HCT116 (cell line): Measurements from ENCODE around the gene IQGAP2. TPM values are rescaled to one million over a fixed set of nuclear protein-coding genes. Genes with fewer than 3 reads are reported as not detected.

Source experiments
- ATAC-seq: fragments of 200-7000 bp; cut with Tn5 transposase; 2 replicates; pipeline ENCODE4 v1.9.1; 2020; ENCODE audit warnings: mild to moderate bottlenecking, moderate library complexity
- BruUV-seq: library from RNA; stranded (reverse); fragments of 400-500 nt; replicated peaks from 2 replicates; lab custom pipeline; 2021; lab: Mats Ljungman, UMichigan
- CTCF ChIA-PET: fragments of 300-600 bp; sonication (Branson Sonifier 250); formaldehyde crosslinking; loops from one replicate; lab custom pipeline; 2021; ENCODE audit warnings: antibody characterized with exemption; lab: Charles Lee
- POLR2A ChIA-PET: fragments of 300-600, 350-600 bp; sonication (Branson Sonifier 250); formaldehyde crosslinking; loops from one replicate; lab custom pipeline; 2021; ENCODE audit warnings: antibody characterized with exemption; lab: Charles Lee
- RAD21 ChIA-PET, 2 experiments: fragments of 300-600 bp; sonication (Branson Sonifier 250); formaldehyde crosslinking; loops; one replicate each; lab custom pipeline; 2023; ENCODE audit warnings: low total read pairs in 2 of 2; ENCODE audit not compliant: uncharacterized antibody in 2 of 2, unreplicated experiment in 2 of 2, low non-redundant PET in 1 of 2; lab: Charles Lee
- DNase-seq: peaks from one replicate; pipeline ENCODE4 v3.0.0-alpha.2; 2010; ENCODE audit warnings: low read depth, low spot score
- H2AFZ ChIP-seq: fragments of 200-600 bp; shearing (Covaris generic), sonication (generic); 2 replicates; pipeline ENCODE4 v1.6.1; 2017; ENCODE audit warnings: low read depth, mixed run types, mixed read lengths, antibody characterized with exemption, low read length; ENCODE audit not compliant: poor library complexity, severe bottlenecking
- H3K27ac ChIP-seq: 2 replicates; pipeline ENCODE4 v1.5.1; 2012; ENCODE audit warnings: low read depth, low read length
- H3K27me3 ChIP-seq: fragments of 200-600 bp; sonication (generic); 2 replicates; pipeline ENCODE4 v1.6.1; 2016; ENCODE audit warnings: mixed run types, low read length, mixed read lengths; ENCODE audit not compliant: insufficient read depth
- H3K36me3 ChIP-seq, 2 experiments: fragments of 200-500 bp in 1 of 2; fragments of 200-600 bp in 1 of 2; sonication (Bioruptor generic) in 1 of 2; sonication (generic) in 1 of 2; 2 replicates each; pipeline versions ENCODE4 v1.5.1 to v1.6.1; 2014 to 2016; ENCODE audit warnings: low read length in 2 of 2, inconsistent platforms in 1 of 2, mixed read lengths in 1 of 2, mixed run types in 1 of 2; ENCODE audit not compliant: insufficient read depth in 2 of 2, control insufficient read depth in 1 of 2
- H3K4me1 ChIP-seq, 2 experiments: fragments of 200-600 bp in 1 of 2; sonication (generic) in 1 of 2; 2 replicates each; pipeline versions ENCODE4 v1.5.1 to v1.6.1; 2012 to 2017; ENCODE audit warnings: low read length in 2 of 2, inconsistent platforms in 1 of 2, mild to moderate bottlenecking in 1 of 2, mixed read lengths in 1 of 2, mixed run types in 1 of 2, moderate library complexity in 1 of 2; ENCODE audit not compliant: insufficient read depth in 2 of 2, control insufficient read depth in 1 of 2
- H3K4me2 ChIP-seq: fragments of 200-600 bp; sonication (generic); 2 replicates; pipeline ENCODE4 v1.6.1; 2017; ENCODE audit warnings: mixed run types, low read length, mixed read lengths
- H3K4me3 ChIP-seq, 2 experiments: fragments of 200-600 bp in 1 of 2; sonication (generic) in 1 of 2; replicated peaks in 1 of 2; 2 replicates each; pipeline ENCODE4 v1.5.1; 2011 to 2016; ENCODE audit warnings: low read length in 2 of 2, control low read depth in 1 of 2, low read depth in 1 of 2, mild to moderate bottlenecking in 1 of 2, mixed read lengths in 1 of 2, mixed run types in 1 of 2
- H3K79me2 ChIP-seq: fragments of 200-600 bp; sonication (generic); 2 replicates; pipeline ENCODE4 v1.6.1; 2017; ENCODE audit warnings: mild to moderate bottlenecking, mixed run types, low read length, moderate library complexity, mixed read lengths; ENCODE audit not compliant: insufficient read depth
- H3K9ac ChIP-seq: fragments of 200-600 bp; sonication (generic); 2 replicates; pipeline ENCODE4 v1.6.1; 2016; ENCODE audit warnings: low read length, mixed read lengths
- H3K9me2 ChIP-seq: fragments of 200-600 bp; sonication (generic), shearing (Covaris generic); 2 replicates; pipeline ENCODE4 v1.6.1; 2017; ENCODE audit warnings: mixed run types, mild to moderate bottlenecking, moderate library complexity; ENCODE audit not compliant: insufficient read depth
- H3K9me3 ChIP-seq, 2 experiments: fragments of 200-500 bp in 1 of 2; fragments of 200-600 bp in 1 of 2; sonication (Bioruptor generic) in 1 of 2; sonication (generic) in 1 of 2; 2 replicates each; pipeline ENCODE4 v1.6.1; 2014 to 2017; ENCODE audit warnings: low read length in 2 of 2, mixed read lengths in 2 of 2, inconsistent platforms in 1 of 2, low read depth in 1 of 2, mild to moderate bottlenecking in 1 of 2, mixed run types in 1 of 2, moderate library complexity in 1 of 2; ENCODE audit not compliant: control insufficient read depth in 1 of 2, insufficient read depth in 1 of 2
- H4K20me1 ChIP-seq: fragments of 200-600 bp; sonication (generic), shearing (Covaris generic); 2 replicates; pipeline ENCODE4 v1.6.1; 2017; ENCODE audit warnings: mixed run types, mild to moderate bottlenecking, moderate library complexity; ENCODE audit not compliant: insufficient read depth
- CBX3 ChIP-seq: IDR thresholded peaks from 2 replicates; pipeline ENCODE4 v1.6.1; 2012; ENCODE audit warnings: low read depth
- EGR1 ChIP-seq: IDR thresholded peaks from 2 replicates; pipeline ENCODE4 v1.6.1; 2012; ENCODE audit warnings: low read depth
- ELF1 ChIP-seq: IDR thresholded peaks from 2 replicates; pipeline ENCODE4 v1.6.1; 2012; ENCODE audit warnings: low read depth, borderline replicate concordance
- EZH2phosphoT487 ChIP-seq: fragments of 200-600 bp; IDR thresholded peaks from 2 replicates; pipeline ENCODE4 v1.6.1; 2018; ENCODE audit warnings: antibody characterized with exemption, borderline replicate concordance
- FOSL1 ChIP-seq: IDR thresholded peaks from 2 replicates; pipeline ENCODE4 v1.6.1; 2012; ENCODE audit warnings: low read depth
- MAX ChIP-seq: IDR thresholded peaks from 2 replicates; pipeline ENCODE4 v1.6.1; 2012
- POLR2A ChIP-seq: IDR thresholded peaks from 2 replicates; pipeline ENCODE4 v1.7.0; 2011; ENCODE audit warnings: borderline replicate concordance; ENCODE audit not compliant: insufficient read depth, insufficient read length; ENCODE audit errors: extremely low read depth
- POLR2AphosphoS5 ChIP-seq: IDR thresholded peaks from 2 replicates; pipeline ENCODE4 v1.6.1; 2011; ENCODE audit warnings: mild to moderate bottlenecking, low read depth, low read length, moderate library complexity
- SIN3A ChIP-seq: IDR thresholded peaks from 2 replicates; pipeline ENCODE4 v1.6.1; 2012; ENCODE audit warnings: low read depth
- SP1 ChIP-seq: IDR thresholded peaks from 2 replicates; pipeline ENCODE4 v1.6.1; 2012; ENCODE audit warnings: low read depth
- SRF ChIP-seq: IDR thresholded peaks from 2 replicates; pipeline ENCODE4 v1.6.1; 2012; ENCODE audit warnings: low read depth
- TCF7L2 ChIP-seq: IDR thresholded peaks from 2 replicates; pipeline ENCODE4 v1.7.0; 2011; ENCODE audit warnings: borderline replicate concordance, inconsistent platforms; ENCODE audit not compliant: insufficient read depth, insufficient read length; ENCODE audit errors: extremely low read depth
- YY1 ChIP-seq: IDR thresholded peaks from 2 replicates; pipeline ENCODE4 v1.6.1; 2011; ENCODE audit warnings: low read length, low read depth, moderate library complexity, mild to moderate bottlenecking; ENCODE audit not compliant: insufficient replicate concordance; ENCODE audit errors: extremely low read depth
- ZBTB33 ChIP-seq: IDR thresholded peaks from 2 replicates; pipeline ENCODE4 v1.6.1; 2011; ENCODE audit warnings: mild to moderate bottlenecking, low read length, moderate library complexity; ENCODE audit not compliant: insufficient replicate concordance; ENCODE audit errors: extremely low read depth
- ZFX ChIP-seq: fragments of 450-650 bp; IDR thresholded peaks from 2 replicates; pipeline ENCODE4 v1.6.1; 2017
- ZNF274 ChIP-seq: fragments of 200-500 bp; sonication (Bioruptor generic); IDR thresholded peaks from 2 replicates; pipeline ENCODE4 v1.6.1; 2014; ENCODE audit warnings: mild to moderate bottlenecking, low read depth, low read length, inconsistent platforms
- intact Hi-C: fragments of 100-400 bp; cut with micrococcal nuclease; formaldehyde crosslinking; loops from 2 replicates; pipeline ENCODE4 v1.10.0; 2022
- total RNA-seq: library from RNA; stranded (reverse); gene quantifications from one replicate; pipeline ENCODE4 v1.2.1, GENCODE V29; 2021; ENCODE audit not compliant: unreplicated experiment
- TF ChIP-seq, protein P1 (sequence below): IDR thresholded peaks from 2 replicates; pipeline ENCODE4 v1.6.1; 2012; ENCODE audit warnings: low read depth
- TF ChIP-seq, protein P2 (sequence below), 3 experiments: fragments of 200-600 bp in 1 of 3; sonication (generic) in 1 of 3; IDR thresholded peaks in 2 of 3; conservative IDR thresholded peaks in 1 of 3; 2 replicates each; pipeline ENCODE4 v1.5.1; 2012 to 2017; ENCODE audit warnings: low read depth in 2 of 3, low read length in 2 of 3, antibody characterized with exemption in 1 of 3, borderline replicate concordance in 1 of 3, control low read depth in 1 of 3, mild to moderate bottlenecking in 1 of 3, mixed read lengths in 1 of 3, mixed run types in 1 of 3, moderate library complexity in 1 of 3; ENCODE audit not compliant: insufficient read depth in 1 of 3

Gene IQGAP2
- total RNA-seq, 1 experiment from 2014 or later = 2.0 TPM

DNA sequence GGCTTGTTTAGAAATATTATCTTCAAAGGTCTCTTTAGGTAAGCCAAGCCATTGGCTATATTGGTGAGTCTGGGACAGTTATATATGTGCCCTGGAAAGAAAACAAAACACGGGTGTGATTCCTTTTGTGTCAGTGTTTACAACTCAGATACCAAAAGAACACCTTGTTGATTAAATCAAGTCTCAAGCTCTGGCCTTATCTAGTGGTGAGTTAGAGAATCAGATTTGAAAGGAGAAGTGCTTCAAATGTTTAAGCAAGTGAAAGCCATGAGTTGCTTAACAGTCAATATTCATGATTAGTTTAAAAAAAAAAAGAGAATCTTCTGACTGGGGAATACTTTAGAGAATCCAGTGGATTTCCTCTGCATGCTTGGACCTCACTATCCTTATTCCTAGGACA is 68.3 kb downstream of the IQGAP2 start:
- POLR2A ChIA-PET = no interaction called here
- peaks cover 0 to 2% of the 10 kb centered on the region in 2 experiments; a peak in 1 of 4 replicates for H3K4me1 ChIP-seq
- CTCF ChIA-PET = no interaction called here

More for the DNA sequence above, 68.3 kb downstream of the IQGAP2 start:
- H3K9me3 ChIP-seq = no peaks in the 10 kb centered on the region
- no peak for TF ChIP-seq ZFX
- TF ChIP-seq MAX = no peak
- no peak for TF ChIP-seq CBX3
- TF ChIP-seq, protein P1, sequence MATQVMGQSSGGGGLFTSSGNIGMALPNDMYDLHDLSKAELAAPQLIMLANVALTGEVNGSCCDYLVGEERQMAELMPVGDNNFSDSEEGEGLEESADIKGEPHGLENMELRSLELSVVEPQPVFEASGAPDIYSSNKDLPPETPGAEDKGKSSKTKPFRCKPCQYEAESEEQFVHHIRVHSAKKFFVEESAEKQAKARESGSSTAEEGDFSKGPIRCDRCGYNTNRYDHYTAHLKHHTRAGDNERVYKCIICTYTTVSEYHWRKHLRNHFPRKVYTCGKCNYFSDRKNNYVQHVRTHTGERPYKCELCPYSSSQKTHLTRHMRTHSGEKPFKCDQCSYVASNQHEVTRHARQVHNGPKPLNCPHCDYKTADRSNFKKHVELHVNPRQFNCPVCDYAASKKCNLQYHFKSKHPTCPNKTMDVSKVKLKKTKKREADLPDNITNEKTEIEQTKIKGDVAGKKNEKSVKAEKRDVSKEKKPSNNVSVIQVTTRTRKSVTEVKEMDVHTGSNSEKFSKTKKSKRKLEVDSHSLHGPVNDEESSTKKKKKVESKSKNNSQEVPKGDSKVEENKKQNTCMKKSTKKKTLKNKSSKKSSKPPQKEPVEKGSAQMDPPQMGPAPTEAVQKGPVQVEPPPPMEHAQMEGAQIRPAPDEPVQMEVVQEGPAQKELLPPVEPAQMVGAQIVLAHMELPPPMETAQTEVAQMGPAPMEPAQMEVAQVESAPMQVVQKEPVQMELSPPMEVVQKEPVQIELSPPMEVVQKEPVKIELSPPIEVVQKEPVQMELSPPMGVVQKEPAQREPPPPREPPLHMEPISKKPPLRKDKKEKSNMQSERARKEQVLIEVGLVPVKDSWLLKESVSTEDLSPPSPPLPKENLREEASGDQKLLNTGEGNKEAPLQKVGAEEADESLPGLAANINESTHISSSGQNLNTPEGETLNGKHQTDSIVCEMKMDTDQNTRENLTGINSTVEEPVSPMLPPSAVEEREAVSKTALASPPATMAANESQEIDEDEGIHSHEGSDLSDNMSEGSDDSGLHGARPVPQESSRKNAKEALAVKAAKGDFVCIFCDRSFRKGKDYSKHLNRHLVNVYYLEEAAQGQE = no peak
- no peak for TF ChIP-seq SIN3A
- no peak for TF ChIP-seq FOSL1
- TF ChIP-seq POLR2A = no peak
- TF ChIP-seq ZNF274 = no peak
- TF ChIP-seq SP1 = no peak
- TF ChIP-seq ELF1 = no peak
- TF ChIP-seq EGR1 = no peak
- TF ChIP-seq SRF = no peak
- no peak for TF ChIP-seq ZBTB33
- no peak for TF ChIP-seq POLR2AphosphoS5
- no peak for TF ChIP-seq YY1
- TF ChIP-seq, protein P2, sequence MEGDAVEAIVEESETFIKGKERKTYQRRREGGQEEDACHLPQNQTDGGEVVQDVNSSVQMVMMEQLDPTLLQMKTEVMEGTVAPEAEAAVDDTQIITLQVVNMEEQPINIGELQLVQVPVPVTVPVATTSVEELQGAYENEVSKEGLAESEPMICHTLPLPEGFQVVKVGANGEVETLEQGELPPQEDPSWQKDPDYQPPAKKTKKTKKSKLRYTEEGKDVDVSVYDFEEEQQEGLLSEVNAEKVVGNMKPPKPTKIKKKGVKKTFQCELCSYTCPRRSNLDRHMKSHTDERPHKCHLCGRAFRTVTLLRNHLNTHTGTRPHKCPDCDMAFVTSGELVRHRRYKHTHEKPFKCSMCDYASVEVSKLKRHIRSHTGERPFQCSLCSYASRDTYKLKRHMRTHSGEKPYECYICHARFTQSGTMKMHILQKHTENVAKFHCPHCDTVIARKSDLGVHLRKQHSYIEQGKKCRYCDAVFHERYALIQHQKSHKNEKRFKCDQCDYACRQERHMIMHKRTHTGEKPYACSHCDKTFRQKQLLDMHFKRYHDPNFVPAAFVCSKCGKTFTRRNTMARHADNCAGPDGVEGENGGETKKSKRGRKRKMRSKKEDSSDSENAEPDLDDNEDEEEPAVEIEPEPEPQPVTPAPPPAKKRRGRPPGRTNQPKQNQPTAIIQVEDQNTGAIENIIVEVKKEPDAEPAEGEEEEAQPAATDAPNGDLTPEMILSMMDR (IDR thresholded peaks at IDR 0.05 in 2 of 3, conservative IDR thresholded peaks at IDR 0.05 in 1 of 3; ENCODE audit: borderline replicate concordance in 1 of 3, insufficient read depth in 1 of 3, low read depth in 2 of 3, low read length in 2 of 3) = no peak
- TF ChIP-seq EZH2phosphoT487 = no peak
- TF ChIP-seq TCF7L2 = no peak
- TF ChIP-seq, all 23 proteins: peak for 0
- no peak overlapping the region for H3K4me2 ChIP-seq
- no peak overlapping the region for H3K27ac ChIP-seq
- H3K27me3 ChIP-seq = no peaks in the 10 kb centered on the region
- H3K79me2 ChIP-seq = no peaks in the 10 kb centered on the region
- H2AFZ ChIP-seq = no peak overlapping the region
- H3K4me3 ChIP-seq = no peak overlapping the region
- no peak for ATAC-seq
- no peaks in the 10 kb centered on the region for H3K9me2 ChIP-seq
- intact Hi-C loops = no loop called here
- no peak overlapping the region for H3K9ac ChIP-seq
- no peaks in the 10 kb centered on the region for H3K36me3 ChIP-seq
- no peak for DNase-seq
- RAD21 ChIA-PET = no interaction called here
- no peaks in the 10 kb centered on the region for H4K20me1 ChIP-seq
- BruUV-seq = no TSS peak
